DOHH2 (cell line): ENCODE data around the gene RGS7.
A peak's percentile ranks its signal among the peaks of the same experiment; 100 is the strongest.

Source experiments
- H3F3A ChIP-seq: fragments of 200-600 bp; sonication (generic), shearing (Covaris generic); 2 replicates; pipeline ENCODE4 v1.6.0; 2016; ENCODE audit warnings: antibody characterized with exemption, mild to moderate bottlenecking; ENCODE audit not compliant: control insufficient read depth, insufficient read depth
- H3K27ac ChIP-seq: fragments of 200-600 bp; sonication (generic); 2 replicates; pipeline ENCODE4 v1.5.1; 2014; ENCODE audit warnings: low read depth, mild to moderate bottlenecking, low read length, moderate library complexity
- H3K27me3 ChIP-seq: fragments of 200-600 bp; sonication (generic); 2 replicates; pipeline ENCODE4 v1.6.1; 2014; ENCODE audit warnings: mild to moderate bottlenecking, low read length, mixed read lengths; ENCODE audit not compliant: control insufficient read depth
- H3K36me3 ChIP-seq: fragments of 200-600 bp; sonication (generic); 2 replicates; pipeline ENCODE4 v1.6.1; 2014; ENCODE audit warnings: mild to moderate bottlenecking, low read length, moderate library complexity, mixed read lengths; ENCODE audit not compliant: control insufficient read depth
- H3K4me1 ChIP-seq: fragments of 200-600 bp; sonication (generic); 2 replicates; pipeline ENCODE4 v1.6.1; 2014; ENCODE audit warnings: mild to moderate bottlenecking, low read length, mixed read lengths; ENCODE audit not compliant: control insufficient read depth
- H3K4me2 ChIP-seq: fragments of 200-600 bp; sonication (generic); 2 replicates; pipeline ENCODE4 v1.6.0; 2014; ENCODE audit warnings: mild to moderate bottlenecking, low read length, moderate library complexity
- H3K4me3 ChIP-seq: fragments of 200-600 bp; sonication (generic); 2 replicates; pipeline ENCODE4 v1.5.1; 2014; ENCODE audit warnings: mild to moderate bottlenecking, low read length, mixed read lengths
- H3K79me2 ChIP-seq: fragments of 200-600 bp; sonication (generic); 2 replicates; pipeline ENCODE4 v1.6.1; 2014; ENCODE audit warnings: mild to moderate bottlenecking, low read length, mixed read lengths; ENCODE audit not compliant: control insufficient read depth
- H3K9me2 ChIP-seq: fragments of 200-600 bp; sonication (generic); replicated peaks from 2 replicates; pipeline ENCODE4 v1.6.1; 2014; ENCODE audit warnings: mild to moderate bottlenecking, low read length, mixed read lengths; ENCODE audit not compliant: control insufficient read depth
- H3K9me3 ChIP-seq: fragments of 200-600 bp; sonication (generic); 2 replicates; pipeline ENCODE4 v1.6.1; 2014; ENCODE audit warnings: antibody characterized with exemption, low read length, mixed read lengths; ENCODE audit not compliant: control insufficient read depth, insufficient read depth
- H4K20me1 ChIP-seq: fragments of 200-600 bp; sonication (generic); 2 replicates; pipeline ENCODE4 v1.6.0; 2014; ENCODE audit warnings: low read depth, mild to moderate bottlenecking, antibody characterized with exemption, low read length, moderate library complexity; ENCODE audit not compliant: control insufficient read depth, insufficient read depth
- EZH2phosphoT487 ChIP-seq: fragments of 200-600 bp; sonication (generic); IDR thresholded peaks from 2 replicates; pipeline ENCODE4 v1.6.1; 2017; ENCODE audit warnings: borderline replicate concordance, mild to moderate bottlenecking, antibody characterized with exemption, low read length, moderate library complexity, mixed read lengths
- TF ChIP-seq, protein P1 (sequence below): fragments of 200-600 bp; sonication (generic); IDR thresholded peaks from one replicate; pipeline ENCODE4 v1.5.1; 2014; ENCODE audit warnings: antibody characterized with exemption, mild to moderate bottlenecking, low read depth, low read length; ENCODE audit not compliant: poor library complexity, severe bottlenecking

RGS7 gene

DNA sequence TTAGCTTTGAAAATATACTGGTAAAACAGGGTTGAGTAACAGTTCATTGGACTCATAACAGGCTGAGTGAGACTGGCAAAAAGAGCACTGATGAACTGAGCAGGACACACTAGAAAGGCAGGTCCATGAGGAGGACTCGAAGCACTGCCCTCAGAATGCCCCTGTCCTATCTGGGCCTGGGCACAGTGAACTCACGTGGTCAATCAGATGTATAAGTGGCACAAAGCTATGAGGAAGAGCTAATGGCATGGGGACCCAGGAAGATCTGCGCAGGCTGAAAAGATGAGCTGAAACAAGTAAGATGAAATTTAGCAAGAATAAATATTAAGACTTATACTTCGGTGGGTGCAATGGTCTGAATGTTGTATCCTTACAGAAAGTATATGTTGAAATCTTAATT lies 9.2 kb upstream of the RGS7 start:
- Histone ChIP-seq H3K36me3 (no peaks in the 10 kb centered on the region), H3K4me3 (no peak overlapping the region), H3F3A (no peaks in the 10 kb centered on the region), H3K79me2 (no peaks in the 10 kb centered on the region), H4K20me1 (no peaks in the 10 kb centered on the region), H3K4me1 (no peaks in the 10 kb centered on the region), H3K27ac (no peak overlapping the region), H3K9me2 (no peaks in the 10 kb centered on the region), H3K4me2 (no peak overlapping the region), H3K9me3 (no peaks in the 10 kb centered on the region), H3K27me3 (no peaks in the 10 kb centered on the region)
- TF ChIP-seq EZH2phosphoT487 = no peak
- TF ChIP-seq, protein P1, sequence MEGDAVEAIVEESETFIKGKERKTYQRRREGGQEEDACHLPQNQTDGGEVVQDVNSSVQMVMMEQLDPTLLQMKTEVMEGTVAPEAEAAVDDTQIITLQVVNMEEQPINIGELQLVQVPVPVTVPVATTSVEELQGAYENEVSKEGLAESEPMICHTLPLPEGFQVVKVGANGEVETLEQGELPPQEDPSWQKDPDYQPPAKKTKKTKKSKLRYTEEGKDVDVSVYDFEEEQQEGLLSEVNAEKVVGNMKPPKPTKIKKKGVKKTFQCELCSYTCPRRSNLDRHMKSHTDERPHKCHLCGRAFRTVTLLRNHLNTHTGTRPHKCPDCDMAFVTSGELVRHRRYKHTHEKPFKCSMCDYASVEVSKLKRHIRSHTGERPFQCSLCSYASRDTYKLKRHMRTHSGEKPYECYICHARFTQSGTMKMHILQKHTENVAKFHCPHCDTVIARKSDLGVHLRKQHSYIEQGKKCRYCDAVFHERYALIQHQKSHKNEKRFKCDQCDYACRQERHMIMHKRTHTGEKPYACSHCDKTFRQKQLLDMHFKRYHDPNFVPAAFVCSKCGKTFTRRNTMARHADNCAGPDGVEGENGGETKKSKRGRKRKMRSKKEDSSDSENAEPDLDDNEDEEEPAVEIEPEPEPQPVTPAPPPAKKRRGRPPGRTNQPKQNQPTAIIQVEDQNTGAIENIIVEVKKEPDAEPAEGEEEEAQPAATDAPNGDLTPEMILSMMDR = no peak

DNA sequence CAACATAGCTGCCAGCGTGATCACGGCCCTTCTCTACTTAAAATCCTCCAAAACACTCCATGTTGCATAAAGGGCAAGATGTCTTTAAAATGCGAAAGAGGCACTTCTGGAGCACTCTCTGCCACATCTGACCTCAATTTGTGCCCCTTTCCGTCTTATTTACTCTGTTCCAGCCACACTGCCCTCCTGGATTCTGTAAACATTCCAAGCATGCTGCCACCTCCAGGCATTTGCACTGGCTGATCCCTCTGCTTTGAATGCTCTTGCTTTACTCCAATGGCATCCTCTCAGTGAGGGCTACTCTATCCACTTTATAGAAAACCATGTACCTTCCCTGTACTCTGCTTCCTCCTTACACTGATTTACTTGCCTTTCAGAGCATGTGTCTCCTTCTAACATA lies 5.3 kb upstream of the RGS7 start:
- TF ChIP-seq, protein P1 = no peak
- no peak for TF ChIP-seq EZH2phosphoT487
- Histone ChIP-seq H3K9me2 (no peaks in the 10 kb centered on the region), H3K36me3 (no peaks in the 10 kb centered on the region), H3K79me2 (no peaks in the 10 kb centered on the region), H4K20me1 (no peaks in the 10 kb centered on the region), H3K4me1 (peaks cover 7% of the 10 kb centered on the region), H3K4me2 (no peak overlapping the region), H3F3A (no peaks in the 10 kb centered on the region), H3K9me3 (no peaks in the 10 kb centered on the region), H3K27me3 (peaks cover 5% of the 10 kb centered on the region), H3K27ac (no peak overlapping the region), H3K4me3 (no peak overlapping the region)

GRCh38 chr1:241357366-241358340 lies 648 bp upstream of the RGS7 start:
- Histone ChIP-seq H3K27ac (no peak overlapping the region), H3K9me2 (no peaks in the 10 kb centered on the region), H3K79me2 (no peaks in the 10 kb centered on the region), H3K27me3 (peaks cover 16% of the 10 kb centered on the region), H3K4me1 (peaks cover 13% of the 10 kb centered on the region), H4K20me1 (no peaks in the 10 kb centered on the region), H3K4me3 (peak overlapping the region; percentile 65), H3K36me3 (no peaks in the 10 kb centered on the region), H3K4me2 (peak overlapping the region; percentile 58), H3F3A (no peaks in the 10 kb centered on the region), H3K9me3 (no peaks in the 10 kb centered on the region)
- TF ChIP-seq EZH2phosphoT487 = no peak
- TF ChIP-seq, protein P1 = no peak
